Measurements from ENCODE around the gene SSU72. TPM values are rescaled to one million over a fixed set of nuclear protein-coding genes. Genes with fewer than 3 reads are reported as not detected.
A peak's percentile ranks its signal among the peaks of the same experiment; 100 is the strongest.
"Not testable (repeated sequence)": the region's sequence is repeated elsewhere in the genome, so short reads cannot be mapped to it uniquely, and the experiment has no call there.

Gene SSU72
- total and polyA plus RNA-seq, 2 donors: 38.5 to 83.5 TPM

GRCh38 chr1:1523226-1523625 is 51.4 kb downstream of the SSU72 start:
- not testable (repeated sequence) for H3K36me3 ChIP-seq (ENCODE audit: insufficient read depth); H3K4me1 ChIP-seq (ENCODE audit: insufficient read depth); H3K27ac ChIP-seq (ENCODE audit: low read depth); H3K4me3 ChIP-seq (ENCODE audit: low read depth, low read length); DNase-seq (ENCODE audit: extremely low spot score)
- whole genome bisulfite sequencing: 96% methylated on average over 31 of the region's 31 CpGs

GRCh38 chr1:1522536-1522935 is 52.1 kb downstream of the SSU72 start:
- H3K4me3 ChIP-seq (ENCODE audit: low read depth, low read length); DNase-seq (ENCODE audit: extremely low spot score); H3K4me1 ChIP-seq (ENCODE audit: insufficient read depth); H3K36me3 ChIP-seq (ENCODE audit: insufficient read depth); H3K27ac ChIP-seq (ENCODE audit: low read depth): not testable (repeated sequence)
- WGBS: 95% methylated on average over 30 of the region's 30 CpGs

- no peak overlapping the region for H3K27ac ChIP-seq (ENCODE audit: low read depth)
- H3K4me1 ChIP-seq (ENCODE audit: insufficient read depth): no peaks in the 10 kb centered on the region
- no peak for DNase-seq (ENCODE audit: extremely low spot score)
- WGBS: 93% methylated on average over 19 of the region's 19 CpGs
- H3K36me3 ChIP-seq (ENCODE audit: insufficient read depth): no peaks in the 10 kb centered on the region
- H3K4me3 ChIP-seq (ENCODE audit: low read depth, low read length): no peak overlapping the region
Measured at GRCh38 chr1:1521331-1521730, 53.3 kb downstream of the SSU72 start.

GRCh38 chr1:1519805-1520505 is 54.7 kb downstream of the SSU72 start:
- H3K27ac ChIP-seq (ENCODE audit: low read depth); DNase-seq (ENCODE audit: extremely low spot score); H3K4me1 ChIP-seq (ENCODE audit: insufficient read depth); H3K36me3 ChIP-seq (ENCODE audit: insufficient read depth); H3K4me3 ChIP-seq (ENCODE audit: low read depth, low read length): not testable (repeated sequence)
- 97% methylated on average over 51 of the region's 51 CpGs for WGBS

GRCh38 chr1:1518621-1519007 is 56.0 kb downstream of the SSU72 start:
- not testable (repeated sequence) for H3K4me1 ChIP-seq (ENCODE audit: insufficient read depth); H3K36me3 ChIP-seq (ENCODE audit: insufficient read depth); H3K4me3 ChIP-seq (ENCODE audit: low read depth, low read length); H3K27ac ChIP-seq (ENCODE audit: low read depth); DNase-seq (ENCODE audit: extremely low spot score)
- 91% methylated on average over 17 of the region's 19 CpGs for WGBS

- DNase-seq (ENCODE audit: extremely low spot score): no peak
- H3K36me3 ChIP-seq (ENCODE audit: insufficient read depth): no peaks in the 10 kb centered on the region
- WGBS: 96% methylated on average over 28 of the region's 28 CpGs
Measured at GRCh38 chr1:1517973-1518620, 56.6 kb downstream of the SSU72 start.

GRCh38 chr1:1516923-1517322 is 57.7 kb downstream of the SSU72 start:
- H3K36me3 ChIP-seq (ENCODE audit: insufficient read depth); H3K4me1 ChIP-seq (ENCODE audit: insufficient read depth); DNase-seq (ENCODE audit: extremely low spot score); H3K4me3 ChIP-seq (ENCODE audit: low read depth, low read length); H3K27ac ChIP-seq (ENCODE audit: low read depth): not testable (repeated sequence)
- 96% methylated on average over 14 of the region's 14 CpGs for WGBS

More at GRCh38 chr1:1517973-1518620, 56.6 kb downstream of the SSU72 start:
- Histone ChIP-seq H3K4me1 (ENCODE audit: insufficient read depth) (no peaks in the 10 kb centered on the region), H3K4me3 (ENCODE audit: low read depth, low read length) (no peak overlapping the region), H3K27ac (ENCODE audit: low read depth) (no peak overlapping the region)

- not testable (repeated sequence) for H3K27ac ChIP-seq (ENCODE audit: low read depth); H3K4me1 ChIP-seq (ENCODE audit: insufficient read depth); H3K4me3 ChIP-seq (ENCODE audit: low read depth, low read length); DNase-seq (ENCODE audit: extremely low spot score); H3K36me3 ChIP-seq (ENCODE audit: insufficient read depth)
- WGBS: 68% methylated on average over 14 of the region's 16 CpGs
Measured at GRCh38 chr1:1514376-1514775, 60.3 kb downstream of the SSU72 start.

GRCh38 chr1:1513675-1514074 is 61.0 kb downstream of the SSU72 start:
- not testable (repeated sequence) for H3K4me3 ChIP-seq (ENCODE audit: low read depth, low read length); H3K27ac ChIP-seq (ENCODE audit: low read depth); H3K36me3 ChIP-seq (ENCODE audit: insufficient read depth); H3K4me1 ChIP-seq (ENCODE audit: insufficient read depth); DNase-seq (ENCODE audit: extremely low spot score)
- 82% methylated on average over 16 of the region's 18 CpGs for WGBS

GRCh38 chr1:1512425-1512824 is 62.2 kb downstream of the SSU72 start:
- under 1% methylated on average over 23 of the region's 52 CpGs for WGBS
- H3K4me1 ChIP-seq (ENCODE audit: insufficient read depth); DNase-seq (ENCODE audit: extremely low spot score); H3K27ac ChIP-seq (ENCODE audit: low read depth); H3K36me3 ChIP-seq (ENCODE audit: insufficient read depth): not testable (repeated sequence)
- H3K4me3 ChIP-seq (ENCODE audit: low read depth, low read length): peak overlapping the region; percentile 80

GRCh38 chr1:1511533-1512285 is 63.0 kb downstream of the SSU72 start, which contains the start of gene ATAD3A:
TSS of gene ATAD3A (plus strand) at chr1:1512162. CDS start at chr1:1512269, 107 bp downstream.
- WGBS: under 1% methylated on average over 99 of the region's 99 CpGs
- Histone ChIP-seq H3K4me3 (ENCODE audit: low read depth, low read length) (peak within 1 kb of the TSS; percentile 80), H3K4me1 (ENCODE audit: insufficient read depth) (no peaks in the 10 kb centered on the region), H3K36me3 (ENCODE audit: insufficient read depth) (no peaks in the 10 kb centered on the region), H3K27ac (ENCODE audit: low read depth) (peak within 1 kb of the TSS; percentile 77)
- DNase-seq (ENCODE audit: extremely low spot score): peak; percentile 89

GRCh38 chr1:1510912-1511532 is 63.6 kb downstream of the SSU72 start:
- 12% methylated on average over 17 of the region's 17 CpGs for WGBS

GRCh38 chr1:1509465-1509850 is 65.2 kb downstream of the SSU72 start:
- not testable (repeated sequence) for H3K36me3 ChIP-seq (ENCODE audit: insufficient read depth); DNase-seq (ENCODE audit: extremely low spot score); H3K27ac ChIP-seq (ENCODE audit: low read depth); H3K4me3 ChIP-seq (ENCODE audit: low read depth, low read length); H3K4me1 ChIP-seq (ENCODE audit: insufficient read depth)
- whole genome bisulfite sequencing: 86% methylated on average over 18 of the region's 21 CpGs

More at GRCh38 chr1:1510912-1511532, 63.6 kb downstream of the SSU72 start:
- Histone ChIP-seq H3K4me3 (ENCODE audit: low read depth, low read length) (peak overlapping the region; percentile 80), H3K4me1 (ENCODE audit: insufficient read depth) (no peaks in the 10 kb centered on the region), H3K27ac (ENCODE audit: low read depth) (peak overlapping the region; percentile 77), H3K36me3 (ENCODE audit: insufficient read depth) (no peaks in the 10 kb centered on the region)
- DNase-seq (ENCODE audit: extremely low spot score): no peak
